Peyer's patch (tissue), 4 donors: Measurements from ENCODE around the gene GUSB. TPM values are rescaled to one million over a fixed set of nuclear protein-coding genes. Genes with fewer than 3 reads are reported as not detected.
"Not testable (repeated sequence)": the region's sequence is repeated elsewhere in the genome, so short reads cannot be mapped to it uniquely, and the experiment has no call there.

Experiments
- DNase-seq, 3 donors: peaks; one replicate each; pipeline ENCODE4 v3.0.0-alpha.2; 2017 to 2019
- H3K27ac ChIP-seq, 4 donors: fragments of 200-600 bp; sonication (generic); one replicate each; pipeline ENCODE4 v1.5.1; 2016 to 2019
- H3K27me3 ChIP-seq, 2 donors: fragments of 200-600 bp; sonication (generic); one replicate each; pipeline ENCODE4 v1.5.1; 2019
- H3K36me3 ChIP-seq, 3 donors: fragments of 200-600 bp; sonication (generic); one replicate each; pipeline ENCODE4 v1.5.1; 2016 to 2019
- H3K4me1 ChIP-seq, 4 donors: fragments of 200-600 bp; sonication (generic); one replicate each; pipeline ENCODE4 v1.5.1; 2016 to 2019
- H3K4me3 ChIP-seq, 4 donors: fragments of 200-600 bp; sonication (generic); 1 replicate in 3 of 4; 2 replicates in 1 of 4; pipeline ENCODE4 v1.5.1; 2016 to 2019; ENCODE audit warnings: mild to moderate bottlenecking in 1 of 4
- H3K9me3 ChIP-seq, 4 donors: fragments of 200-600 bp; sonication (generic); one replicate each; pipeline ENCODE4 v1.5.1; 2016 to 2019; ENCODE audit warnings: mild to moderate bottlenecking in 1 of 4
- POLR2A ChIP-seq, 2 donors: fragments of 450-650 bp; IDR thresholded peaks; one replicate each; pipeline ENCODE4 v1.5.1; 2017; ENCODE audit warnings: antibody characterized with exemption in 2 of 2, mild to moderate bottlenecking in 2 of 2, moderate library complexity in 2 of 2
- total RNA-seq, 4 donors: library from RNA; depleted of rRNA; stranded (reverse); fragments of >200 nt; gene quantifications; one replicate each; pipeline ENCODE4 v1.1.0, GENCODE V29; 2016
- TF ChIP-seq, protein P1 (sequence below), 6 experiments: fragments of 450-650 bp in 4 of 6; fragments of 200-600 bp in 2 of 6; sonication (generic) in 1 of 6; IDR thresholded peaks; one replicate each; pipeline ENCODE4 v1.5.1; 2017 to 2019; ENCODE audit warnings: antibody characterized with exemption in 6 of 6, mild to moderate bottlenecking in 3 of 6, moderate library complexity in 1 of 6

The GUSB gene
- total RNA-seq, 4 donors from 2014 or later: 29.8 to 56.9 (median 48.4) TPM

DNA sequence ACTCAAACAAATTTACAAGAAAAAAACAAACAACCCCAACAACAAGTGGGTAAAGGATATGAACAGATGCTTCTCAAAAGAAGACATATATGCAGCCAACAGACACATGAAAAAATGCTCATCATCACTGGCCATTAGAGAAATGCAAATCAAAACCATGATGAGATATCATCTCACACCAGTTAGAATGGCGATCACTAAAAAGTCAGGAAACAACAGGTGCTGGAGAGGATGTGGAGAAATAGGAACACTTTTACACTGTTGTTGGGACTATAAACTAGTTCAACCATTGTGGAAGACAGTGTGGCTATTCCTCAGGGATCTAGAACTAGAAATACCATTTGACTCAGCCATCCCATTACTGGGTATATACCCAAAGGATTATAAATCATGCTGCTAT lies 13.0 kb upstream of the GUSB start:
- not testable (repeated sequence) for DNase-seq

DNA sequence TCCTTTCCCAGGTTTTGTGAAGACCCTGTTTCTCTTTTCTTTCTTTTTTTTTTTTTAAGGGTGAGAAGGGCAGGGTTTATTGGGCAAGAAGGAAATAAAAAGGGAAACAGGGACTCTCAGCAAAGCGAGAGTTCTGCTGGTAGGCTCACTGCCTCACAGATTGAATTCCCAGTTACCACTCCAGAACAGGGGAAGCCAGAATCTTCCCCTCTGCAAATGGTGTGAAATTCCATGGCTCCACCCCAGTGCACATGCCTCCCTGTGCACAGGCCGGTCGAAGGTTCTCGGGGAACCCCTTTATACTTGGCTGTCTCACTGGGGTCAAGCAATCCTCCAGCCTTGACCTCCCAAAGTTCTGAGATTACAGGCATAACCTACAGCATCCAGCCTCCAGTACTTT lies 10.5 kb upstream of the GUSB start:
- Histone ChIP-seq H3K4me3 (no peak overlapping the region), H3K27ac (no peak overlapping the region), H3K4me1 (no peaks in the 10 kb centered on the region), H3K27me3 (no peaks in the 10 kb centered on the region), H3K36me3 (no peaks in the 10 kb centered on the region), H3K9me3 (no peaks in the 10 kb centered on the region)
- TF ChIP-seq, protein P1, sequence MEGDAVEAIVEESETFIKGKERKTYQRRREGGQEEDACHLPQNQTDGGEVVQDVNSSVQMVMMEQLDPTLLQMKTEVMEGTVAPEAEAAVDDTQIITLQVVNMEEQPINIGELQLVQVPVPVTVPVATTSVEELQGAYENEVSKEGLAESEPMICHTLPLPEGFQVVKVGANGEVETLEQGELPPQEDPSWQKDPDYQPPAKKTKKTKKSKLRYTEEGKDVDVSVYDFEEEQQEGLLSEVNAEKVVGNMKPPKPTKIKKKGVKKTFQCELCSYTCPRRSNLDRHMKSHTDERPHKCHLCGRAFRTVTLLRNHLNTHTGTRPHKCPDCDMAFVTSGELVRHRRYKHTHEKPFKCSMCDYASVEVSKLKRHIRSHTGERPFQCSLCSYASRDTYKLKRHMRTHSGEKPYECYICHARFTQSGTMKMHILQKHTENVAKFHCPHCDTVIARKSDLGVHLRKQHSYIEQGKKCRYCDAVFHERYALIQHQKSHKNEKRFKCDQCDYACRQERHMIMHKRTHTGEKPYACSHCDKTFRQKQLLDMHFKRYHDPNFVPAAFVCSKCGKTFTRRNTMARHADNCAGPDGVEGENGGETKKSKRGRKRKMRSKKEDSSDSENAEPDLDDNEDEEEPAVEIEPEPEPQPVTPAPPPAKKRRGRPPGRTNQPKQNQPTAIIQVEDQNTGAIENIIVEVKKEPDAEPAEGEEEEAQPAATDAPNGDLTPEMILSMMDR (IDR thresholded peaks at IDR 0.05): no peak
- DNase-seq: peak in 1 of 3 donors; percentile 4

More for the DNA sequence above, 13.0 kb upstream of the GUSB start:
- not testable (repeated sequence) for H3K27ac ChIP-seq, H3K36me3 ChIP-seq, H3K4me1 ChIP-seq, H3K27me3 ChIP-seq, H3K9me3 ChIP-seq, H3K4me3 ChIP-seq

DNA sequence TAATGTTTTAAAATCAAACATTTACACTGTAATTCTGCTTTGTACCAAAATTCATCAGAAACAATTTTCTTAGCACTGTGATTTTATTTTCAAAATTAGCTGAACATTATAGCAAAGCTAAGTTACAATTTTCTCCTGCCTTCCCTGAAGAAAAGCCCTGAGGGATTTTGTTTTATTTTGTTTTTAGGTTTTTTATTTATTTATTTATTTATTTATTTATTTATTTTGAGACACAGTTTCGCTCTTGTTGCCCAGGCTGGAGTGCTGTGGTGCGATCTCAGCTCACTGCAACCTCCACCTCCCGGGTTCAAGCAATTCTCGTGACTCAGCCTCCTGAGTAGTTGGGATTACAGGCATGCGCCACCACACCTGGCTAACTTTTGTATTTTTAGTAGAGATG lies 9.8 kb upstream of the GUSB start:
- H3K27ac ChIP-seq, H3K36me3 ChIP-seq, DNase-seq, H3K27me3 ChIP-seq, H3K4me3 ChIP-seq, H3K4me1 ChIP-seq, H3K9me3 ChIP-seq: not testable (repeated sequence)

DNA sequence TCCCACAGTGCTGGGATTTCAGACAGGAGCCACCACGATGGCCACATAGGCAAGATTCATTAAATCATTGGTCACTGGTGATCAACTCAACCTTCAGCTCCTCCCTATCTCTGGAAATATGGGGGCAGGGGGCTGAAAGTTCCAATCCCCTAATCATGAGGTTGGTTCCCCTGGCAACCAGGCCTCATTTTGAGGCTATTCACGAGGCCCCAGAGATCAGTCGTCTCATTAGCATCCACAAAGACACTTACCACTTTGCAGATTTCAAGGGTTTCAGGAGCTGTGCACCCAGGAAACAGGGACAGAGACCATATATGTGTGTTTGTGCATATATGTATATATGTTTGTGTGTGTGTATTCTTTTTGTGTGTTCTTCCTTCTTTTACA lies 7.7 kb upstream of the GUSB start:
- Histone ChIP-seq H3K4me3 (no peak overlapping the region), H3K4me1 (no peaks in the 10 kb centered on the region), H3K36me3 (no peaks in the 10 kb centered on the region), H3K9me3 (no peaks in the 10 kb centered on the region), H3K27ac (no peak overlapping the region), H3K27me3 (no peaks in the 10 kb centered on the region)
- TF ChIP-seq, protein P1 (IDR thresholded peaks at IDR 0.05): no peak
- TF ChIP-seq POLR2A (IDR thresholded peaks at IDR 0.05): no peak
- peak in 1 of 3 donors; percentile 13 for DNase-seq

DNA sequence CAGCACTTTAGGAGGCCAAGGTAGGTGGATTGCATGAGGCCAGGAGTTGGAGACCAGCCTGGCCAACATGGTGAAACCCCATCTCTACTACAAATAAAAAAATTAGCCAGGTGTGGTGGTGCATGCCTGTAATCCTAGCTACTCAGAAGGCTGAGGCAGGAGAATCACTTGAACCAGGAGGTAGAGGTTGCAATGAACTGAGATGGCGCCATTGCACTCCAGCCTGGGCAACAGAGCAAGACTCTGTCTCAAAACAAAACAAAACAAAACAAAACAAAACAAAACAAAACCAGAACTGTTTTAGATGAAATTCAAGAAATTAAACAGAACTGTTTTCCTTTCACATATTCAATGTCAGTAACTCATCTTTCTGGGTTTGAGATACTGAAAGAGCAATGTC lies 6.5 kb upstream of the GUSB start:
- not testable (repeated sequence) for H3K4me3 ChIP-seq, DNase-seq, H3K27me3 ChIP-seq, H3K9me3 ChIP-seq, H3K4me1 ChIP-seq, H3K27ac ChIP-seq, H3K36me3 ChIP-seq

DNA sequence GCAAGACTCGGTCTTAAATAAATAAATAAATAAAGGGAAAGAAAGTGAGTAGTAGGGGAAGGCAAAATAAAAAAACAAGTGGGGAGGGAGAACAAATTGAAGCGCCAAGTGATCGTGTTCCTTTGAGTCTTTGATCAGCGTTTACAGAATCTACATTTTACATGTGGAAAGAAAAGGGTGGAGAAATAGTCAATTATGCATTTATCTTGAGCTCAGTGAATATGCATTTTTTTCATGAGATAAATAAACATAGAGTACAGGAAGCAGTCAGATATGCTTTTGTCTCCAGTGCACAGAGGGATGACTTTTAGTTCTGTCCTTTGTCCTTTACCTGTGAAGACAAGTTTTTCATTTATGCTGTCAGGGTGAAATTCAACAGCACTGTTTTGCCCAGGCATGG lies 6.1 kb upstream of the GUSB start:
- TF ChIP-seq, protein P1 (IDR thresholded peaks at IDR 0.05): no peak
- TF ChIP-seq POLR2A (IDR thresholded peaks at IDR 0.05): no peak
- no peak overlapping the region for H3K4me3 ChIP-seq
- no peaks in the 10 kb centered on the region for H3K27me3 ChIP-seq
- no peaks in the 10 kb centered on the region for H3K4me1 ChIP-seq
- no peak overlapping the region for H3K27ac ChIP-seq
- H3K36me3 ChIP-seq: no peaks in the 10 kb centered on the region
- H3K9me3 ChIP-seq: no peaks in the 10 kb centered on the region
- DNase-seq: no peak

DNA sequence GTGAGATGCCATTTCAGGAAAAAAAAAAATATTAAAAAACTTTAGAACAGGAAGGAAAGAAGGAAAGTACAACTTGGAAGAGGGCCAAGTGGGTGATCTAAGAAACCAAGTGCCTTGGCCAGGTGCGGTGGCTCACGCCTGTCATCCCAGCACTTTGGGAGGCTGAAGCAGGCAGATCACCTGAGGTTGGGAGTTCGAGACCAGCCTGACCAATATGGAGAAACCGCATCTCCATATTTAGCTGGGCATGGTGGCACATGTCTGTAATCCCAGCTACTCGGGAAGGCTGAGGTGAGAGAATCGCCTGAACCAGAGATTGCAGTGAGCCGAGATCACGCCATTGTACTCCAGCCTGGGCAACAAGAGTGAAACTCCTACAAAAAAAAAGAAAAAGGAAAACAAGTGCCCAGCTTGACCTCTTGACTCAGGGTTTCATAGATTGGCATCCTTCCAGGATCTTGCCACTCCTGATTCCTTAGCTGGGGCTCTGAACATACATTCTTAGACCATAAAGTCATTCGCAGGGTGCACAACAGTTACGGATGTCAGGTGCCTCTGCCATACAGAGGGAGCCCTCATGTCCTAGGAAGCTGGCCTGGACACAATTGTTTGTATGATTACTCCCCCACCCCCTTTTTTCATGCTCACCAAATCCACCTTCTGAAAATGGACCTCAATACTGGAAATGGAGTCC lies 2.1 kb upstream of the GUSB start:
- peak in 1 of 3 donors; percentile 26 for DNase-seq
- Histone ChIP-seq H3K9me3 (no peaks in the 10 kb centered on the region), H3K27ac (no peak overlapping the region), H3K4me1 (peaks cover 0 to 10% (median 2%) of the 10 kb centered on the region in 4 donors), H3K36me3 (peaks cover 0 to 10% (median 0%) of the 10 kb centered on the region in 3 donors), H3K27me3 (no peaks in the 10 kb centered on the region), H3K4me3 (no peak overlapping the region)
- TF ChIP-seq, protein P1 (IDR thresholded peaks at IDR 0.05): no peak
- no peak for TF ChIP-seq POLR2A (IDR thresholded peaks at IDR 0.05)
